PC-3 (cell line): Measurements from ENCODE around the gene RILPL2.

Experiments used
- EZH2 ChIP-seq: fragments of 300-600 bp; sonication (generic); IDR thresholded peaks from one replicate; pipeline ENCODE4 v1.6.1; 2017; ENCODE audit warnings: antibody characterized with exemption, mild to moderate bottlenecking, low read length; ENCODE audit not compliant: unreplicated experiment
- EZH2phosphoT487 ChIP-seq: fragments of 300-600 bp; sonication (generic); IDR thresholded peaks from 2 replicates; pipeline ENCODE4 v1.6.1; 2018; ENCODE audit warnings: mild to moderate bottlenecking, antibody characterized with exemption, low read length, borderline replicate concordance
- TF ChIP-seq, protein P1 (sequence below): fragments of 300-600 bp; sonication (generic); conservative IDR thresholded peaks from 2 replicates; pipeline ENCODE4 v1.5.1; 2017; ENCODE audit warnings: antibody characterized with exemption, low read depth, mild to moderate bottlenecking, low read length

DNA sequence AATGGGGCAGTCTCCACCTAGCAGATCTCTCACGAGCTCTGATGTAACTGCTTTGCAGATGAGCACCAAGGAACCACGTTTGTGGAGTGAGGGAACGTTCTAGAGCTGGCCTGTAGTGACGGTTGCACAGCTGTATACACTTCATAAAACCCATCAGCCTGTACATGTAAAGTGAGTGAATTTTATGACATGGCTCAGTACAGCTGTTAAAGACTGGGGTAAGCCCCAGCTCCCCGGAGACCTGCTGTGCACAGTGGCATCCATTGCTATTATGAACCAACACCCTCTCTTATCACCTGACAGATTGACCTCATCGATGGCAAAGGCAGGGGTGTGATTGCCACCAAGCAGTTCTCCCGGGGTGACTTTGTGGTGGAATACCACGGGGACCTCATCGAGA lies 31.9 kb downstream of the RILPL2 start:
- TF ChIP-seq EZH2phosphoT487: no peak
- TF ChIP-seq, protein P1, sequence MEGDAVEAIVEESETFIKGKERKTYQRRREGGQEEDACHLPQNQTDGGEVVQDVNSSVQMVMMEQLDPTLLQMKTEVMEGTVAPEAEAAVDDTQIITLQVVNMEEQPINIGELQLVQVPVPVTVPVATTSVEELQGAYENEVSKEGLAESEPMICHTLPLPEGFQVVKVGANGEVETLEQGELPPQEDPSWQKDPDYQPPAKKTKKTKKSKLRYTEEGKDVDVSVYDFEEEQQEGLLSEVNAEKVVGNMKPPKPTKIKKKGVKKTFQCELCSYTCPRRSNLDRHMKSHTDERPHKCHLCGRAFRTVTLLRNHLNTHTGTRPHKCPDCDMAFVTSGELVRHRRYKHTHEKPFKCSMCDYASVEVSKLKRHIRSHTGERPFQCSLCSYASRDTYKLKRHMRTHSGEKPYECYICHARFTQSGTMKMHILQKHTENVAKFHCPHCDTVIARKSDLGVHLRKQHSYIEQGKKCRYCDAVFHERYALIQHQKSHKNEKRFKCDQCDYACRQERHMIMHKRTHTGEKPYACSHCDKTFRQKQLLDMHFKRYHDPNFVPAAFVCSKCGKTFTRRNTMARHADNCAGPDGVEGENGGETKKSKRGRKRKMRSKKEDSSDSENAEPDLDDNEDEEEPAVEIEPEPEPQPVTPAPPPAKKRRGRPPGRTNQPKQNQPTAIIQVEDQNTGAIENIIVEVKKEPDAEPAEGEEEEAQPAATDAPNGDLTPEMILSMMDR: no peak
- TF ChIP-seq EZH2: no peak
